ENCODE results near the gene CDIP1.

The CDIP1 gene

GRCh38 chr16:4471869-4472268 is 66.7 kb downstream of the CDIP1 start:
- no peak for TF ChIP-seq FOXP2 (optimal IDR thresholded peaks at IDR 0.05; ENCODE audit: borderline replicate concordance, extremely low read depth, extremely low read length, insufficient read depth)
- no peak for TF ChIP-seq REST (IDR thresholded peaks at IDR 0.05; ENCODE audit: insufficient read depth in 1 of 2, low read depth in 2 of 2, low read length in 2 of 2)
- no peak for TF ChIP-seq TAF1 (IDR thresholded peaks at IDR 0.05; ENCODE audit: borderline replicate concordance, insufficient read depth, low read length)
- TF ChIP-seq POLR2AphosphoS5 (IDR thresholded peaks at IDR 0.05; ENCODE audit: low read depth, low read length): no peak
- no peak for TF ChIP-seq SIN3A (IDR thresholded peaks at IDR 0.05; ENCODE audit: borderline replicate concordance, insufficient read depth, low read length)

- TF ChIP-seq SIN3A (IDR thresholded peaks at IDR 0.05; ENCODE audit: borderline replicate concordance, insufficient read depth, low read length): no peak
Observed at GRCh38 chr16:4468972-4469371, 69.6 kb downstream of the CDIP1 start.

- no peak for TF ChIP-seq FOXP2 (optimal IDR thresholded peaks at IDR 0.05; ENCODE audit: borderline replicate concordance, extremely low read depth, extremely low read length, insufficient read depth)
- TF ChIP-seq TAF1 (IDR thresholded peaks at IDR 0.05; ENCODE audit: borderline replicate concordance, insufficient read depth, low read length): no peak
- no peak for TF ChIP-seq POLR2AphosphoS5 (IDR thresholded peaks at IDR 0.05; ENCODE audit: low read depth, low read length)
- no peak for TF ChIP-seq SIN3A (IDR thresholded peaks at IDR 0.05; ENCODE audit: borderline replicate concordance, insufficient read depth, low read length)
- no peak for TF ChIP-seq REST (IDR thresholded peaks at IDR 0.05; ENCODE audit: insufficient read depth in 1 of 2, low read depth in 2 of 2, low read length in 2 of 2)
Observed at GRCh38 chr16:4467916-4468315, 70.7 kb downstream of the CDIP1 start.

GRCh38 chr16:4465977-4466779 is 72.4 kb downstream of the CDIP1 start:
- TF ChIP-seq FOXP2 (optimal IDR thresholded peaks at IDR 0.05; ENCODE audit: borderline replicate concordance, extremely low read depth, extremely low read length, insufficient read depth) (no peak), TAF1 (IDR thresholded peaks at IDR 0.05; ENCODE audit: borderline replicate concordance, insufficient read depth, low read length) (no peak)

- TF ChIP-seq TAF1 (IDR thresholded peaks at IDR 0.05; ENCODE audit: borderline replicate concordance, insufficient read depth, low read length) (no peak), SIN3A (IDR thresholded peaks at IDR 0.05; ENCODE audit: borderline replicate concordance, insufficient read depth, low read length) (no peak), FOXP2 (optimal IDR thresholded peaks at IDR 0.05; ENCODE audit: borderline replicate concordance, extremely low read depth, extremely low read length, insufficient read depth) (no peak), POLR2AphosphoS5 (IDR thresholded peaks at IDR 0.05; ENCODE audit: low read depth, low read length) (no peak), REST (IDR thresholded peaks at IDR 0.05; ENCODE audit: insufficient read depth in 1 of 2, low read depth in 2 of 2, low read length in 2 of 2) (no peak)
Observed at GRCh38 chr16:4463522-4464163, 74.9 kb downstream of the CDIP1 start.
